BLaER1 (cell line): ENCODE measurements around the gene KSR2.

Experiments used
- H3K27ac ChIP-seq: shearing (Covaris generic); formaldehyde crosslinking; 2 replicates; pipeline ENCODE4 v1.8.1; 2022
- H3K27me3 ChIP-seq: shearing (Covaris generic); formaldehyde crosslinking; 2 replicates; pipeline ENCODE4 v1.8.1; 2022
- H3K36me3 ChIP-seq: shearing (Covaris generic); formaldehyde crosslinking; 2 replicates; pipeline ENCODE4 v1.8.1; 2022
- H3K4me1 ChIP-seq: shearing (Covaris generic); formaldehyde crosslinking; 2 replicates; pipeline ENCODE4 v1.8.1; 2022
- H3K4me2 ChIP-seq: shearing (Covaris generic); formaldehyde crosslinking; 2 replicates; pipeline ENCODE4 v1.8.1; 2022
- H3K4me3 ChIP-seq: shearing (Covaris generic); formaldehyde crosslinking; 2 replicates; pipeline ENCODE4 v1.8.1; 2022
- H3K9ac ChIP-seq: shearing (Covaris generic); formaldehyde crosslinking; 2 replicates; pipeline ENCODE4 v1.8.1; 2022
- H3K9me3 ChIP-seq: shearing (Covaris generic); formaldehyde crosslinking; 2 replicates; pipeline ENCODE4 v1.8.1; 2022
- H4K20me1 ChIP-seq: shearing (Covaris generic); formaldehyde crosslinking; 2 replicates; pipeline ENCODE4 v1.8.1; 2022
- Cebpa-rat ChIP-seq: shearing (Covaris generic); IDR thresholded peaks from 2 replicates; pipeline ENCODE4 v1.8.1; 2022

Gene KSR2

DNA sequence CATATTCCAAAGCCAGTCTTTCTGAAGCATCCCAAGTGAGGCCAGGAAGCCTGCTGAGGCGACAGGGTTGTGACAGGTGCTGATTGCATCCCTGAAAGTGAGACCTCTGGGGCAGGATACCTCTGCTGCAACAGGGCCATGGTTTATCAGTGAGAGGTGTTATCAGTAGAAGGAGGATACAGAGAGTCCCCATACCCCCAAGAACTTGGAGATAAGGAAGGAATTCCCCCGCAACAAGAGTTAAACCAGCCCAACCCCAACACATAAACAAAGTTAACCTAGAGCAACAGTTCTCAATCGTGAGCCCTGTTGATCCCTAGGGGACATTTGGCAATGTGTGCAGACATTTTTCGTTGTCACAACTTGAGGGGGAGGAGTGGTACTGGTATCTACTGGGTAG is 374.3 kb downstream of the KSR2 start:
- Histone ChIP-seq H3K4me2 (no peak overlapping the region), H3K9me3 (peaks cover 14% of the 10 kb centered on the region; the same call in 1 of the 2 replicates), H3K27ac (no peak overlapping the region), H3K36me3 (no peaks in the 10 kb centered on the region), H4K20me1 (no peaks in the 10 kb centered on the region), H3K9ac (no peak overlapping the region), H3K4me3 (no peak overlapping the region), H3K4me1 (no peaks in the 10 kb centered on the region), H3K27me3 (no peaks in the 10 kb centered on the region)
- TF ChIP-seq Cebpa-rat: no peak

DNA sequence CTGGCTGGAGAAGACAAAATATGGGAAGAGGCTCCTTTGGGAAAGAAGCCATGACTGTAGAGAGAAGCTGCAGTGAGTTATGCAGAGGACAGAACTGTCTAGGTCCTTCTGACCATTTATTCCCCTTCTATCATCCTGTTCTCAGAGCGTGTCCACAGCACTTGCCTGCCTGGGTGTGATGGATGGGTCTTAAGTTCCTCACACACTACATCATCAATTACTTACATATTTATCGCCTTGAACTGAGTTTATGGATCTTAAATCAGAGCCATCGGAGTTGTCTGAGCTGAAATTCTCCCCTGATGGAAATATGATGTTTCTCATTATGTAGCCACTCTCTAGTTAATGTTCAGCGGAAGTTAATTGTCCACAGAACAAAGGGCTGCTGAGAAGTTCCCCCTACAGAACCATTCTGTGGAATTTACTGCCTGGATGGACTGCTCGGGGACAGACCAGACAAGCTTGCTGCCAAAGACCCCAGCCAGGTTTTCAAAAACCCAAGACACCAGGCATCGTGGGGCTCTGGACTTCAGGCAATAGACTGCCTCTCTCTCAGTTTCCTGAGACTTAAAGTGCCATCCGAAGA is 374.9 kb downstream of the KSR2 start:
- Histone ChIP-seq H3K4me2 (no peak overlapping the region), H4K20me1 (no peaks in the 10 kb centered on the region), H3K27ac (no peak overlapping the region), H3K4me1 (no peaks in the 10 kb centered on the region), H3K27me3 (no peaks in the 10 kb centered on the region), H3K9me3 (peaks cover 14% of the 10 kb centered on the region; the same call in 1 of the 2 replicates), H3K36me3 (no peaks in the 10 kb centered on the region), H3K9ac (no peak overlapping the region), H3K4me3 (no peak overlapping the region)
- no peak for TF ChIP-seq Cebpa-rat

DNA sequence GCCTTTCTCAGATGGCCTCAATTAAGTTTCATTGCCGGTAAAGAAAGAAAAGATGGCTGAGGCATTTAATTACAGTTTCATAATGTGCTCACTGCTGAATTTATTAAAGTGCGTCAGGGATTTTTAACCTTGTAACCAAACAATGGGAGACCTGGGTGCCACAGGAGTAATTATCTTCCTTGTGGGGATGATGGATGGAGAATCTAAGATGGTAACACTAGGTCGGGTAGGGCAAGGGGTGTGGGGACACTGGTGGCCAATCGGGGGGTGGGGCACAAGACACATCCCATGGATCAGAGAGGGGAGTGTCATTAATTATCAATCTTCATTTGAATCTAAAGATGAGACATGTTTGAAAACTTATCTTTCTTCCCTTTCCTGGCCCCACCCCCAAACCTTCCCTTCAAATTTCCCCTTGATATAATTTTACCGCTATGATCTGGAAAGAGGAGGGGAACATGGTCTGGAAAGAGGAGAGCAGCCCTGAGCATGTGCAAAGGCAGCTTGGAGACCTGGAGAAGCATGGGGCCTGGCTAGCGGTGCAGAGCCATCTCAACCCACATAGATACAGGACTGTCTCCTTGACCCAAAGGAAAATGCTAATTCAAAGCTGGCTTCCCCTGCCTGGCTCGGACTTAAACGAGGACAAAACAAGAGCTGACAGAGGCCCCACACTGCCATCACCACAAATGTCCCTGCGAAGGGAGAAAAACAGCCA is 376.0 kb downstream of the KSR2 start:
- H3K4me1 ChIP-seq: no peaks in the 10 kb centered on the region
- peaks cover 14% of the 10 kb centered on the region; the same call in 1 of the 2 replicates for H3K9me3 ChIP-seq
- H3K4me2 ChIP-seq: no peak overlapping the region
- no peak overlapping the region for H3K9ac ChIP-seq
- no peaks in the 10 kb centered on the region for H3K27me3 ChIP-seq
- H3K4me3 ChIP-seq: no peak overlapping the region
- H3K27ac ChIP-seq: no peak overlapping the region
- TF ChIP-seq Cebpa-rat: no peak
- H3K36me3 ChIP-seq: no peaks in the 10 kb centered on the region
- no peaks in the 10 kb centered on the region for H4K20me1 ChIP-seq

DNA sequence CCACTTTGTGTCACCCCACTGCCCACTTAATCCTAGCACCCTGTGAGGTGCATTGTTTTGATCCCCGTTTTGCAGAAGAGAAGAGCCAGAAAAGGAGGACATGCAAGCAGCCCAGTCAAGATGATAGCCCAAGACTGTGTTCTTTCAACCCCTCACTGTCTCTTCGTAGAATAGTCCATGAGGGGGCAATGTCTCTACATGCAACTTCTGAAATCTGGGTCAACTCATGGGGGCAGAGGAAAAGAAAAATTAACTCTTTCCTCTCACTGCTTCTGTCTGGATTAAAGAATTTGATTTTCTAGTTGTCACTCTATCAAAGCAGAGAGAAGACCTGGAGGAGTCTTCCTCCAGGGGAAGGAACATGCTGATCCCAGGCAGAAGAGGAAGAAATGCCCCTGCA is 377.8 kb downstream of the KSR2 start:
- Histone ChIP-seq H3K9me3 (peaks cover 14% of the 10 kb centered on the region; the same call in 1 of the 2 replicates), H4K20me1 (no peaks in the 10 kb centered on the region), H3K9ac (no peak overlapping the region), H3K4me1 (no peaks in the 10 kb centered on the region), H3K36me3 (no peaks in the 10 kb centered on the region), H3K4me2 (no peak overlapping the region), H3K27ac (no peak overlapping the region), H3K4me3 (no peak overlapping the region), H3K27me3 (no peaks in the 10 kb centered on the region)
- TF ChIP-seq Cebpa-rat: no peak

DNA sequence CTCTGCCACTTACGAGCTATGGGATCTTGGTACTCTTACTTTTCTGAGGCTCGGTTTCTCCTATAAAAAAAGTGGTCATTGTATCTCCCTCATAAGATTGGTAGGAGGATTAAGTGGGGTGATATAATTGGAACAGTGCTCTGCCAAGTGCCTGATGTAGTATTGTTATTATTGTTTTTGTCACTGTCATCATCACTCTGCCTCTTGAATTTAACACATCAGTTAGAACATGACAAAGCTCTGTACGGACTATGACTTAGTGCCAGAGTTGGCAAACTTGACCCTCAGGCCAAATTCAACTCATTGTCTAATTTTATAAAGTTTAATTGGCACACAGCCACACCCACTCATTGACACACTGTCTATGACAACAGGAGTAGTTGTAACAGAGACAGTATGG is 378.4 kb downstream of the KSR2 start:
- TF ChIP-seq Cebpa-rat: no peak
- no peak overlapping the region for H3K4me3 ChIP-seq
- H3K27ac ChIP-seq: no peak overlapping the region
- no peak overlapping the region for H3K4me2 ChIP-seq
- no peaks in the 10 kb centered on the region for H3K4me1 ChIP-seq
- peaks cover 14% of the 10 kb centered on the region; the same call in 1 of the 2 replicates for H3K9me3 ChIP-seq
- H3K36me3 ChIP-seq: no peaks in the 10 kb centered on the region
- H3K27me3 ChIP-seq: no peaks in the 10 kb centered on the region
- H4K20me1 ChIP-seq: no peaks in the 10 kb centered on the region
- no peak overlapping the region for H3K9ac ChIP-seq

DNA sequence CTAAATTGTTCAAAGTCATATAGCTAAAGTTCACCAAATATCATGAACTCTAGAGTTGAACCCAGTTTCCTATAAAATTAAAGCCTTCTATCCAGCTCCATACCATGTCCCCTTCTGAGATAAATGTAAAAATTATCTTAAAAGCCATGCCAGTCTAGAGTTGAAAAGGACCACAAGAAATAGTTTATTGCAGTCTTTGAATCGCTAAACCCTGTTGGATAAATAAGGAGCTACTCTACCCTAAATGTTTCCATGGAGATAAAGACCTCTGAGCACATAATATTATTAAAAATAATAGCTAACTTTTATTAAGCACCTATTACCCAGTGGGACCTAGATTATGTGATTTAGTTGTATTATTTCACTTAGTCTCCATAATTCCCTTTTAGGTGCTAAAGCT is 379.8 kb downstream of the KSR2 start:
- no peaks in the 10 kb centered on the region for H3K36me3 ChIP-seq
- no peaks in the 10 kb centered on the region for H4K20me1 ChIP-seq
- no peak overlapping the region for H3K27ac ChIP-seq
- no peak for TF ChIP-seq Cebpa-rat
- H3K4me1 ChIP-seq: no peaks in the 10 kb centered on the region
- H3K9me3 ChIP-seq: peaks cover 14% of the 10 kb centered on the region; the same call in 1 of the 2 replicates
- H3K9ac ChIP-seq: no peak overlapping the region
- H3K4me3 ChIP-seq: no peak overlapping the region
- no peaks in the 10 kb centered on the region for H3K27me3 ChIP-seq
- no peak overlapping the region for H3K4me2 ChIP-seq

DNA sequence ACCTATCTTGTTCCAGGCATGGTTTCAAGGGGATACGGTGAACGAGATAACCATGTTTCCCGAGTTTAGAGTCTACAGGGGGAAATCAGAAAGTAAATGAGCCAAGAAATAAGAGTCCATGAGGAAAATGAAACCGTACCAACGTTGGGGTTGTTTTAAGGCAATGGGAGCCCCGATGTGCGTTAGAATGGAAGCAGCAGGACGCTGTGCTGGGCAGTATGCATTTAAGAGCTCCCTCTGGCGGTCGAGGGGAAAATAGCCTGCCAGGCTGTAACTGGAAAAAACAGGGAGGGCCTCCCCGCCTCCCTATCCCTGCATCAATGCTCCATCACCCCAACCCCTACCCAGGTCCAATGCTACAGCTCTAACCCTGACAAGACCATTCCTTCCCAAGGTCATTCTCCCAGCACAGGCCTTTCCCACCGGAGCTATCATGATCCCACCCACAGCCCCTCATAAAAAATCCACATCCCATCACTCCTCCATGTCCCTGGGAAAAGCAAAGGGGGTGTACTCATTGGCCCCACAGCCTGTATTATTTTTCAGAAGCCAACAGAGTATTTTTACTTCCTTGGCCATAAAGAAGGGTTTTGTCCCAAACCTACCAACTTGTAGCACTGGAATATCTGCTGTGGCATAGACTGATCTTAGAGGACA is 381.0 kb downstream of the KSR2 start:
- Histone ChIP-seq H3K4me3 (no peak overlapping the region), H3K9me3 (peaks cover 14% of the 10 kb centered on the region; the same call in 1 of the 2 replicates), H4K20me1 (no peaks in the 10 kb centered on the region), H3K4me1 (no peaks in the 10 kb centered on the region), H3K27ac (no peak overlapping the region), H3K27me3 (no peaks in the 10 kb centered on the region), H3K4me2 (no peak overlapping the region), H3K36me3 (no peaks in the 10 kb centered on the region), H3K9ac (no peak overlapping the region)
- no peak for TF ChIP-seq Cebpa-rat

DNA sequence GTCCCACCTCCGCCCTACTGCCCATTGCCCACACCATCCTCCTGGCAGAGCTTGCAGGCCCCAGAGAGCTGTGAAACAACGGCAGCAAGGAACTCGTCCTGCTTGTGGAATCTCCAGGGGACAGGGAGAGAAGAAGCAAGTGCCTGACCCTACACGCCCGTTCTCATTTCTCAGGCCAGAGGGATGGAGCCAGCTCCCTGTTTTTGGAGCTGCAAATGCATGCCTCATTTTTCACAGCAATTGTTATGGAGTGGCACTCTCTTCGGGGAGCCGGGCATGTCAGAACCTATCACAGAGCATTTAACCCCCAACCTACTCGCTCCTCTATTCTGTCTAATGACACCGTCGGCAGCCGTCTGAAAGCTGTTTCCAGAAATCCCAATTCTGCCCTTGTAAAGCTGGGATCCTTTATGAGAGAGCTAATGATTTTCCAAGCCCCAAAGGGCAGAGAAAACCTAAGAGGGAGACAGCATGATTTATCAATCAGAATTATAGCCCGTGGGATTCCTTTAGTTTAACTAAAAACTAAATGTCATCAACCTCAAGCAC is 385.0 kb downstream of the KSR2 start:
- Histone ChIP-seq H3K36me3 (no peaks in the 10 kb centered on the region), H3K9ac (no peak overlapping the region), H3K27me3 (no peaks in the 10 kb centered on the region), H3K9me3 (no peaks in the 10 kb centered on the region), H4K20me1 (no peaks in the 10 kb centered on the region), H3K4me1 (peaks cover 9% of the 10 kb centered on the region), H3K4me3 (no peak overlapping the region), H3K27ac (no peak overlapping the region), H3K4me2 (no peak overlapping the region)
- TF ChIP-seq Cebpa-rat: no peak

DNA sequence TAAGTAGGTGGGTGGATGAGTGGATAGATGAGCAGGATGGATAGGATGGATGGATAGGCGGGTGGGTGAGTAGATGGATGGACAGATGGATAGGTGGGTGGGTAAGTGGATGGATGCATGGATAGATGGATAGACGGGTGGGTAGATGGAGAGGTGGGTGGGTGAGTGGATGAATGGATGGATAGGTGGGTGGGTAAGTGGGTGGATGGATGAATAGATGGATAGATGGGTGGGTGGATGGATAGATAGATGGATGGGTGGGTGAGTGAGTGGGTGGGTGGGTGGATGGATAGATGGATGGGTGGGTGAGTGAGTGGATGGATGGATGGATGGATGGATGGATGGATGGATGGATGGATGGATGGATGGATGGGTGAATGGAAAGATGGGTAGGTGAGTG is 385.7 kb downstream of the KSR2 start:
- H3K4me2 ChIP-seq: no peak overlapping the region
- TF ChIP-seq Cebpa-rat: no peak
- H3K27me3 ChIP-seq: no peaks in the 10 kb centered on the region

More for the DNA sequence above, 385.7 kb downstream of the KSR2 start:
- no peaks in the 10 kb centered on the region for H3K9me3 ChIP-seq
- no peak overlapping the region for H3K9ac ChIP-seq
- no peaks in the 10 kb centered on the region for H4K20me1 ChIP-seq
- peaks cover 9% of the 10 kb centered on the region for H3K4me1 ChIP-seq
- no peak overlapping the region for H3K27ac ChIP-seq
- no peaks in the 10 kb centered on the region for H3K36me3 ChIP-seq
- no peak overlapping the region for H3K4me3 ChIP-seq
